Right hindlimb (tissue), 1 donor: ENCODE results near the gene LAMA5.

ENCODE experiments used
- DNase-seq: peaks from one replicate; pipeline ENCODE4 v3.0.0-alpha.2; 2018

LAMA5 gene

GRCh38 chr20:62370115-62370806, 3.1 kb upstream of the LAMA5 start:
- DNase-seq, result peak; percentile 75

- no peak for DNase-seq
Observed at GRCh38 chr20:62369815-62370114, 2.7 kb upstream of the LAMA5 start.

- DNase-seq, result peak; percentile 86
Observed at GRCh38 chr20:62368976-62369814, 2.1 kb upstream of the LAMA5 start.

GRCh38 chr20:62368392-62368975, 1.4 kb upstream of the LAMA5 start:
- peak; percentile 53 for DNase-seq

GRCh38 chr20:62367633-62368391, 700 bp upstream of the LAMA5 start:
- peak; percentile 69 for DNase-seq

GRCh38 chr20:62366370-62367135, 559 bp downstream of the LAMA5 start:
- DNase-seq, result peak; percentile 43

- peak; percentile 37 for DNase-seq
Observed at GRCh38 chr20:62365814-62366369, 1.2 kb downstream of the LAMA5 start.

GRCh38 chr20:62364911-62365736, 2.0 kb downstream of the LAMA5 start:
- DNase-seq, result peak; percentile 28

- DNase-seq, result no peak
Observed at GRCh38 chr20:62363920-62364851, 2.9 kb downstream of the LAMA5 start.

- peak; percentile 62 for DNase-seq
Observed at GRCh38 chr20:62362991-62363919, 3.9 kb downstream of the LAMA5 start.

- DNase-seq, result no peak
Observed at GRCh38 chr20:62362590-62362940, 4.5 kb downstream of the LAMA5 start.

- no peak for DNase-seq
Observed at GRCh38 chr20:62361799-62362589, 5.1 kb downstream of the LAMA5 start.

- DNase-seq, result peak; percentile 61
Observed at GRCh38 chr20:62360854-62361798, 6.0 kb downstream of the LAMA5 start.

GRCh38 chr20:62359491-62360121, 7.5 kb downstream of the LAMA5 start:
- DNase-seq, result peak; percentile 59

- peak; percentile 25 for DNase-seq
Observed at GRCh38 chr20:62359043-62359490, 8.0 kb downstream of the LAMA5 start.
